HG03097 (cell line): ENCODE measurements around the gene TBC1D12.

Source experiments
- ATAC-seq: cut with Tn5 transposase; IDR thresholded peaks from one replicate; pipeline ENCODE4 v1.9.1; 2021; ENCODE audit not compliant: unreplicated experiment, low FRiP score

The TBC1D12 gene

DNA sequence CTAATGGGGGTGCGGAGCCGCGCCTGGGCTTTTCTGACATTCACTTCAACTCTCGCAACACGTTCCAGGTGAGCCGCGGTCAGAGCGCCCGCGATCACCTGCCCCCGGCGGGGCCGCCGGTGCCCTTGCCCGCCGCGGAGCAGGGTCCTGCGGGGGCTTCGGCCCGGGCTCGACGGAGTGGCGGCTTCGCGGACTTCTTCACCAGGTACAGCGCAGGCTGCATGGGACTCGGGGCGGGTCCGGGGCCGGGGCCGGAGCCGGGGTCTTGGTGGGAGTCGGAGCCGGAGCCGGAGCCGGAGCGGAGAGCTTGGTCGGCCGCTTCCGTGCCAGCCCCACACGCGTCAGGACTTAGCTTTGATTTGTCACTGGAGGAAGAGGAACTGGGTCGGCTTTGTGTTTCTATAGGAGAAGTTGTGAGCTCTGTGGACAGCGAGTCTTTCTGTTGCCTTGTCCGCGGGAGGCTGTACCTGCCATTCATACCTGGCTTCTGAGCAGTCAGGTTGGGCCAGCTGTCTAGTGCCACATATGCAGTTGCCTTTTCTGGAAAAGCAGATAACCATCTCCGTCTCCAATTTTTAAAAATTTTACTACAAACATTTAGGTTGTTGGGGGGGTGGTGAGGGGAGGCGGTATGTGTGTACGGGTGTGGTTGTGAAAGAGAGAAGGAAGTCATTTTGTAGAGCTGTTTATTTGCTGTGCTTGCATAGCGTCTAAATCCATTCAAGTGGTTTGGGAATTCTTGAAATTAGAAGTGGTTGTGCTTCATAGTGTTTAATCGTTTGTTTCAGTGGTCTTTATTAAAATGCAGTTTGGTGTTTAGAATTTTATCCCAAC, 1.3 kb downstream of the TBC1D12 start:
- ATAC-seq = peak; percentile 49

DNA sequence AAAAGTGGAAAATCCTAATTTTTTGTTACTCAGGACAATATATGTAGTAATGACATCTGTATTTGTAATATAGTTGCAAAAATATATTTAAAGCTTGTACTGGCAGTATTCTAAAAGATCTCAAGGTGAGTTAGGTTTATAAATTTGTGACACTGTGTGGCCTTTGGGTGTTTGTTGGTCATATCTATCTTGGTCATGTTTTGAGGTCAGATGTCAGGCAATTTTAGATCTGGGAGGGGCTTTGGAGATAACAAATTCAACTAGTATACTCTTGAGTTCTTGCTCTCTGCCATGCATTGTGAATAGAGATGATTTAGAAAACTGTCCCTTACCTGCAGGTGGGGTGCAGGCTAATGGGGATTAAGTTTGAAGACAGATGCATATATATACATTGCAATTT, 3.1 kb downstream of the TBC1D12 start:
- no peak for ATAC-seq

DNA sequence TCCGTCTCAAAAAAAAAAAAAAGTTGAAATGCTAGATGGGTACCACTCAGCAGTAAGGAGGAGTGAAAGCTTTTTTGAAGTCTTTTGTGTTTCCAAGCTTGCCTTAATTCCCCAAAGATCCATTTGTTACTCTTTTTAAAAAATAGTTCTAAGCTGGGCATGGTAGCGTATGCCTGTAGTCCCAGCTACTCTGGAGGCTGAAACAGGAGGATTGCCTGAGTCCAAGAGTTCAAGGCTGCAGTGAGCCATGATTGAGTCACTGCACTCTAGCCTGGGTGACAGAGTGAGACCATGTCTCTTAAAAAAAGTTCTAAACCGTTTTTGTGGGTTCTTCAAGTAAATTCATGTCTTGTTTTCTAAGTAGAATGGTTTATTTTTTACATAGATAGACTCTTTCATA, 5.3 kb downstream of the TBC1D12 start:
- no peak for ATAC-seq

DNA sequence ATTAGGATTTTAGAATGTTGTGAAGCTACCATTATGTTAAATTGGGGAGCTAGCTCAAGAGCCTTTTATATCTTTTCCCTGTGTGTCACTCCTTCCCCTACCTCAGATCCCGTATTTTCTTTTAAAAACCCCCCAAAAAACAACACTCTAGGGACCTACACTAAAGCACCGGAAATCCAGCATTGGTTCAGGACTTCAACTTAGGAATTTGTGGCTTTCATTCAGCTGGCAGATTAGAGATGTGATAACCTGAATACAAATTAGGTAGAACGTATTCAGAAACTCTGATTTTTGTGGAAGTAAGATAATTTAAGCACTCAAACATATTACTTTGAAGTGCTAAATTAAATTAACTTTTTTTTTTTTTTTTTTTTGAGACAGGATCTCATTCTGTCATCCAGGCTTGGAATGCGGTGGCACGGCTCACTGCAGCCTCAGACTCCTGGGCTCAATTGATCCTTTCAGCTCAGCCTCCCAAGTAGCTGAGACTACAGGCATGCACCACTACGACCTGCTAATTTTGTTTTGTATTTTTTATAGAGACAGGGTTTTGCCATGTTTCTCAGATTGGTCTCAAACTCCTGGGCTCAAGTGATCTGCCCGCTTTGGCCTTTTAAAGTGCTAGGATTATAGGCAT, 6.8 kb downstream of the TBC1D12 start:
- no peak for ATAC-seq

DNA sequence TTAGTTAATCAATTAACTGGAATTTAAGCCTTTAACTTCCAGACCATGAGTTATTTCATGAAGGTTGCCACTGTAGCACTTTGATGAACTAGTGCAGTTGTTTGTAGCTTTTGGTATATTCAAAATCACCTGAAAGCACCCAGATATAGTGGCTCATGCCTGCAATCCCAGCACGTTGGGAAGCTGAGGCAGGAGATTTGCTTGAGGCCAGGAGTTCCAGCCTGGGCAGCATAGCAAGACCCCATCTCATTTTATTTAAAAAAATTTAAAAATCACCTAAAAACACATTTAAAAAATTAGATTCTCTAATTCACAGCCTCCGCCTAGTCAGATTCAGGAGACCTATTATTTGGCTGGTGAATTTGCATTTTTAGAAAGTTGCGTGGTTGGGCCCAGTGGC, 9.0 kb downstream of the TBC1D12 start:
- no peak for ATAC-seq

DNA sequence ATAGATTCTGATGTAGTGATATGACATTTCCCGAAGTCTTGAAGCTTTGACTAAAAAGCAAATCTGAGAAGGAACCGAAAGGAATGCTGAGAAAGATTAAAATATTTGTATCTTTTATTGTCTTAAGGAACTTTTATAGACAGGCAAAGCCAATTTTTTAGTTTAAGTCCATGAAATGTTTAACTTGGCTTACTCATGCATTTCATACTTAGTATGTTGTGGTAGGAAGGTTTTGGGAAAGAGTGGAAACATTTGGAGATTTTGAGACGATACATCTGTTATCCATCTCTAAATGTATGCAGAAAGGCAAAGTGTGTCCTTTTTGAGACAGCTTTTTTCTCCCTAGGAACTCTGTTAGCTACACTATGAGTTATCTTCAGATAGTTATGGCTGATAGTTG, 10.1 kb downstream of the TBC1D12 start:
- ATAC-seq = no peak

DNA sequence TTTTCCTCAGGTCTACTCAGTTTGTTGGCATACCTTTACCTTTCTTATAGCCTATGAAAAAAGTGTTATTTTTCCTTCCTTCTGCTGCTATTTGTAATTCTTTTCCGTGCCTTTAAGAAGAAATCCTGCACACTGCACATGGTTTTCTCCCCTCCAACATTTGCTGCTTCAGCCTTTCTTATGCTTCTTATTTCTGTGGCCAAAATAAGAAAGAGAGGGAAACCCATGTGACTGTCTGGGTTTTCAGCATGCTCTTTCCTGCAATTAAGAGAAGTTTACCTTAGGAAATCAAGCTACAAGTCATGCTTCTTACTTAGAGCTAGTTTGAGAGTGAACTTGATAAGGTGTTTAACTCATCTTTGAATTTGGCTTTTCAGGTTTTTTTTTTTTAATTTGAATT, 11.0 kb downstream of the TBC1D12 start:
- ATAC-seq = no peak

DNA sequence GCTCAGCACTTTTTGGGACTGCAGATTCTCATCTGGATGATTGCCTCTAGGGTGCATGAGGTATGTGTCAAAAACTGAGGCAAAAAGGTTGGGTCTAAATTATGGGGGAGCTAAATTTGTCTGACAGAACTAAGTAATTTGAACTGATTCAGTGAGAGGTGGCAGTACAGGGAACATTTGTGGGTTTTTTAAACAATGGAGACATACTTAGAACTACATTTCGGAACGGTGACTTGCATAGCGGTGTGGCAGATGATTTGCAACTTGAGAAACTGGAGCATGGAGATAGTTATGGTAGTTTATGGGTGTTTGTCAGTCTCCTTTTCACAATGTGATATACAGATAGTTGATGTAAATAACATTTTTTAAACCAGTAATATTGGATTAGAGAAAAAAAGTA, 14.6 kb downstream of the TBC1D12 start:
- no peak for ATAC-seq

DNA sequence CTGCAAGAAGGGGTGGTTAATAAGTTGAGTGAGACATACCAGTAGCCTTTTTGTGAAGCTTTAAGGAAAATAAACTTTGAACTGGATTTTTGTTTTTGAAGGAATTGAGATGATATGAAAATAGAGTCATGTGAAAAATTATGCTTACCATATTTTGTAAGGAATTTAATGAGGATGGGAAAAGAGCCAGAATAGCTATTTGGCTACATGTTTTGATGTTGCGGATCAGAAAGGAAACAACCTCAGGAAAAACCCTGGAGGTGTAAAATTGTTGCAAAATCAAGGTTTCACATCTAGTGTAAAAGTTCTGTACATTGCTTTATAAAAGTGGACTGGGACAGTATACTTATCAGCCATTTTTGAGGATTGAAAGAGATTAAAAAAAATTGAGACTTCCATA, 15.0 kb downstream of the TBC1D12 start:
- ATAC-seq = no peak

DNA sequence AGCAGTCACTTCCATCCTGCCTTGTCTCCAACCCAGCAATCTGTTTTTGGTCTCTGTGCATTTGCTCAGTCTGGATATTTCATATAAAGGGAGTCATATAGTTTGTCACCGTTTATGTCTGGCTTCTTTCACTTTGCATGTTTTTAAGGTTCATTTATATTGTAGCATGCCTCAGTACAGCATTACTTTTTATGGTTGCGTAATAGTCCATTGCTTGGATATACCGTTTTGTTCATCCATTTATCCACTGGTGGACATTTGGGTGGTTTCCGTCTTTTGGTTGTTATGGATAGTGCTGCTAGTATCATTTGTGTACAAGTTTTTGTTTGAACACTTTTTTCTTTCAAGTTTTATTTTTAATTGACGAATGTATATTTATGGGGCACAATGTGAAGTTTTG, 18.2 kb downstream of the TBC1D12 start:
- ATAC-seq = no peak

DNA sequence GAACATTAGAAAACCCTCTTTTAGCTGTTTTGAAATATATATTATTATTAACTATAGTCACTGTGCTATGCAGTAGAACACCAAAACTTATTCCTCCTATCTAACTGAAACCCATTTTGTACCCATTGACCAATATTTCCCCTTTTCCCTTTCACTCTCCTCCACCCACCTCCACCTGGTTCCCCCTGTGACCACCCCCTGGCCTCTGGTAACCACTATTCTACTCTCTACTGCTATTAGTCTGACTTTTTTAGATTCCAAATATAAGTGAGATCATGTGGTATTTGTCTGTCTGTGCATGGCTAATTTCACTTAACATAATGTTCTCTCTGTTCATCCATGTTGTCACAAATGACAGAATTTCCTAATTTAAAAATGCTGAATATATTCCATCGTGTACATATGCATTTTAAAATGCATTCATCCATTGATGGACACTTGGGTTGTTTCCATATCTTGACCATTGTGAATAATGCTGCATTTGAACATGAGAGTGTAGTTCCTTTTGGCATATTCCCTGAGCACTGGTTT, 18.7 kb downstream of the TBC1D12 start:
- ATAC-seq = no peak

DNA sequence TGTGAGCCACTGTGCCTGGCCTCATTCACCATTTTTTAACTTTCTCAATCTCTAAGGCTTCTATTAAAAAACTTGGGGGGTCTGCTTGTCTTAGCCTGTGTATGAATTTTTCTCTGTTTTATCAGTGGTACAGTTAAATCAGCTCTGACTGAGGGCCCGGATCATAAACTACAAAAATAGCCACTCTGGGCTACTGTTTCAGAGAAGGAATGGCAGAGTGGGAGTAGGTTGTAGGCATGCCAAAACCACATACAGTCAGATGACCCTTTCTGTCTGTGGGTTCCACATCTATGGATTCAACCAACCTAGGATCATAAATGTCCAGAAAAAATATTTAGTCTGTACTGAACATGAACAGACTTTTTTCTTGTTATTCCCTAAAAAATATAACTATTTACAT, 21.3 kb downstream of the TBC1D12 start:
- no peak for ATAC-seq

DNA sequence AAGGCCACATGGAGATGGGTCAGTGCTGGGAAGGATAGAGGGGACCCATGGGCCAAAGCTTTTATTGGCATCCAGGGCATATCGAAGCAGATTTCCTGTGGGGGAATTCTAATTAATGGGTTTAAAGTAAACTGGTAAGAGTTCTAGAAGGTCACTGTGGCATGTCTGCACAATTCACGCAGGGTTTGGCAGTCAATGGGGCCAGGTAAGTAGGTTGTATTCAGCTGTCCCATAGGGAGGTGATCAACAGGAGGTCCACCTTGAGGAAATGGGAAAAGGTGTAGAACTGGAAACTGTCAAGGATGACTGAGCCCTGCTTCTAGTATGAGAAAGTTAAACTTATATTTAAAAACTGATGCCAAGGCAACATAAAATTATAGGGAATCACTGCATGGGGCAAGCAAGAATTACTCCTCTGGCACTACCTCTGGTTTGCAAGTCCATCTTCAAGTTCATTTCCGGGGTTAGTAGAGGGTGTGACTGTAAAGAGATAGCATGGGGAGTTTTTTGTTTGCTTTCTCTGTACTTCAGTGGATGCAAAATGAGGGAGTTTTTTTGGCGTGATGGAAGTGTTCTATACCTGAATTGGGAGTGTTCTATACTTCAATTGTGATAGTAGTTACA, 22.5 kb downstream of the TBC1D12 start:
- ATAC-seq = no peak

DNA sequence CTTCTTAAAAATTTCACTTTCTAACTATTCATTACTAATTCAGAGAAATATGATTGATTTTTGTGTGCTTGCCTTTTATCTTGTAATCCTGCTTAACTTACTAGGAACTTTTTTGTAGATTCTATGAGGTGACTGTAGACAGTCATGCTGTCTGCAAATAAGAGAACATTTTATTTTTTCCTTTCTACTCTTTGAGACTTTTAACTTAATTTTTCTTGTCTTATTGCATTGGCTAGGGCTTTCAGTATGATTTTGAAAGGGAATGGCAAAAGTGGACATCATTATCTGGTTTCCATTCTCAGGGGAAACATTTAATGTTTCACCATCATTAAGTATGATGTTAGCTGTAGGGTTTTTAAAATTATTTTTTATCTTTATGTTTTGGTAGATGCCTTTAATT, 23.6 kb downstream of the TBC1D12 start:
- ATAC-seq = no peak

DNA sequence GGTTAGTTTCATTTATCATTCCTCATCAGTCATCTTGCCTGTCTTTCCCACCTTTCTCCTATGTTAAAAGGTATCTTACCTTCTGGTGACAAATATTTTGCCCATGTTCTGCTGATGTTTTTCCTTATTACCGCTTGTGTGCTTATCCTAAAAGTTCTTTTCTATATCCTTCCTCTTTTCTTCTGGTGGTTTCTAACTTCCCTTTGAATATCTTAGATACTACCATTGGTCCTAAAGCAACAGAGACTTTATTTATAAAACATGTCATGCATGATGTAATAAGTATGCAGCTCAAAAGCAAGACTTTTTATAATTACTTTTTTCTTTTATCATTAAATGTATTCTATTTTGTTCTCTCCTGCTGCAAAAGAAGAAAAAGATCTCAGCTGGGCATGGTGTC, 24.8 kb downstream of the TBC1D12 start:
- no peak for ATAC-seq

DNA sequence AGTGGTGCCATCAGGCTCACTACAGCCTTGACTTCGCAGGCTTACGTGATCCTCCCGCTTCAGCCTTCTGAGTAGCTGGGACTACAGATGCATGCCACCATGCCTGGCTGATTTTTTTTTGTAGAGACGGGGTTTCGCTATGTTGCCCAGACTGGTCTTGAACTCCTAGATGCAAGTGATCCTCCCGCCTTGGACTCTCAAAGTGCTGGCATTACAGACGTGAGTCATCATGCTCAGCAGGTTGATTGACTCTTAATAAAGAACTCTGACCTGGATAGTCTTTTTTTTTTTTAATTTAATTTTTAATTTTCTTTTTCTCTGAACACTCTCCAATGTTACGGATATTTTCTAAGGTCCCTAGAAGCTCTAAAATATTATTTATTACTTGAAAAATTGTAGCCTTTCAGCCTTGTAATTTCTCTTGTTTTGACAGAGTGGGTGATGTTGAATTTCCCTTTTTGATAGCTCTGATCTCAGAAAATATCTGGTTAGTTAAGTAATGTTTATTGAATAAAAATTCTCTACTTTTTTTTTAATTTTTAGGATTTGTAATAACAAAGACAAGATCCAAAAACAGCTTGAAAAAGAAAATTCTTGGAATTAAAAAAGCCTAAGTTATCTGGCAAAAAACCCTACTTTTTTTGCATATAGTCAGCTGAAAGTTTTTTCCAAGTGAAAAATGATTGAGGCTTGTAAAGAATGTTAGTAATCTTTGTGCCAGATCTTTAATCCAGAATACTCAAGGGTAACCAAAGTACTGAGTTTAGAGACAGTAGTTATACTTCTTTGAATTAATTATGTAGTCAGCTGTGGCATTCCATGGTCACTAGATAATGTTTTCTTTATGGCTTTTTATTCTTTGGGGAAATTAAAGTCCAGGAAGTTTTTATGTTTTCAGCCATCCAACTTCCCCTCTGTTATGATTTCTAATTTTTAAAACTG, 26.7 kb downstream of the TBC1D12 start:
- ATAC-seq = no peak

DNA sequence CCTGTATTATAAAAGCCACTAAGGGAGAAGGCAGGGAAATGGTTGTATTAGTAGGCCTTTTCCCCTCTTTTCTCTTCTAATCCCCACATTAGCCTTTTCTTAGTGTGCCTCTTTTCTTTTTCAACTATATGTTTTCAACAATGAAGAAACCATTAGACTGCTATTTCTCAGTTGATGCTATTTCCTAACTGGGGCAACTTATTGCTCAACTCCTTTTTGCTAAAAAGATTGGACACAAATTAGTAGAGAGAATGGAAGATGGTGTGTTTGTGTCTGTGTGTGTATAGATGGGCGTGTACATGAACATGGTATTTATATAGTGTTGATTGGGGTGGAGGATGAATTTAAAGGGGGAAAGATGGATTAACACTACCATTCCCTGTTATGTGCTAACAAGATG, 28.4 kb downstream of the TBC1D12 start:
- ATAC-seq = no peak

DNA sequence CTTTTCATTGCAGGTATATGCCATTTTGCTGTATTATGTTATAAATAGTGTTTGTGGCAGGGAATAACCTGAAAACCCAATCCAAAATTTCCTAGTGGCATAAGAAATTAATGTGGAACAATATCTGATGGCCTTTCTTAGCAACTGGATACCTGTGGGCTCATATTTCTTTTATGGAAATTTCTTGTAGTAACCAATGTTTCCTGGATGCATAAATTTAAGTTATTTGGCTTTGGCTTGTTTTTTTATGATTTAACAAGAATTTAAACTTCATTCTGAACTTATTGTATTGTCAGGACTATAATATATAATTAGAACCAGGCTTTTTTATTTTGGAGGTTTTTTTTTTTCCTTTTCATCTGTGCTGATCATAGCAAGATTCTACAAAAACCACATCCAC, 30.1 kb downstream of the TBC1D12 start:
- ATAC-seq = no peak

DNA sequence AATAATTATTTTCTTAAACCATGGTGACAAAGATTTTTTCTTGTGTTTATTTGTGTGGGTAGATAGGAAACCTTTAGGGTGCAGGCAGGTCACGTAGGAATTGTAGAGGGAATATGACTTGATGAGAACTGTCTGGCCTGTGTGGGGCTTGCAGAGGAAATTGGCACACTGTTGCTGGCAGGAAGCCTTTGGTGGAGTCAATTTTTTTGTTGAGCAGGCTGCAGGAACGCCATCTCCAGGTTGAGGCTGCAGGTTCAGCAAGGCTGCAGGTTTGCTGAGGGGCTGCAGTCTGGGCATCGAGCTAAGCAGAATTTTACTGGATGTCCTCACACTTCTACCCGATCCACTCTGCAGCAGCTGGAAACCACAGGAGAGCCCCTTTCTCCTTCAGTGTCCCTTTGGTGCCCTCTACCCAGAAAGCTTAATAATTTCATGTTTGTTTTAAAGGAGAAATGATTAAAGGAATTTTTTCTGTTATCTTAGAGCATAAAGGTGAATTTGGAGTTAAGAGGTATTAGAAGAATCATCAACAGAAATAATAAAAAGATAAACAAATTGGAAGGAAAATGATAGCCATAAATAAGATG, 37.0 kb downstream of the TBC1D12 start:
- ATAC-seq = no peak

DNA sequence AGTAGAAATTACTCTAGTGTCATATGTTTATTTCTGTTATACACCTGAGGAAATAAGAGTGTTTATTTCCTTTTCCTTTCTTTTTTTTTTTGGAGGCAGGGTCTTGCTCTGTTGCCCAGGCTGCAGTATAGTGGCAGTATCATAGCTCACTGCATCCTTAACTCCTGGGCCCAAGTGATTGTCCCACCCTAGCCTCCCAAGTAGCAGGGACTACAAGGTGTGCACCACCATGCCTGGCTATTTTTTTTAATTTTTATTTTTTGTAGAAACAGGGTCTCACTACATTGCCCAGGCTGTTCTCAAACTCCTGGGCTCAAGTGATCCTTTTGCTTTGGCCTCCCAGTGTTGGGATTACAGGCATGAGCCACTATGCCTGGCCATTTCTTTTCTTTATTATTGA, 37.8 kb downstream of the TBC1D12 start:
- no peak for ATAC-seq
